ENCODE measurements around the gene PBX3.
A peak's percentile ranks its signal among the peaks of the same experiment; 100 is the strongest.

The PBX3 gene

DNA sequence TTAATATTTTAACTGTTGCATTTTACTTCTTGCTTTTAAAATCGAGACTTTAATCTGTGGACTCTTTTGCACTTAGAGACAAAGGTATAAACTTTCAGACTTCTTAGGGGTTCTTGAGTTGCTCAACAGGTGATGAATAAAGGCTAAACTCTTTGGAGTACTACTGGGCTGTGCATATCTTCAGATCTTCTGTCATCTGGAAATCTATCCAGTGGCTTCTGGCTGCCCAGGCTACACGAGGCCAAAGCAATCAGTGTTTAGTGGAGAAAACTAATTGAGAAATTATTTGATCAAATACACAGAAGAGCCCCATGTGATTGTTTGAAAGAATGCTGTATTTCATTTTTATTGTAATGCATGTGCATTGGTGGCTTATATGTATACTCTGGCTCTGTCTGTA is 146.1 kb downstream of the PBX3 start:
- H3K4me2 ChIP-seq (ENCODE audit: low read depth, low read length, poor library complexity, severe bottlenecking), result peak overlapping the region; percentile 69
- no peaks in the 10 kb centered on the region for H3K27me3 ChIP-seq (ENCODE audit: insufficient read depth, low read length, poor library complexity, severe bottlenecking)
- no peak for TF ChIP-seq EZH2phosphoT487 (IDR thresholded peaks at IDR 0.05; ENCODE audit: borderline replicate concordance)
- TF ChIP-seq, protein P1, sequence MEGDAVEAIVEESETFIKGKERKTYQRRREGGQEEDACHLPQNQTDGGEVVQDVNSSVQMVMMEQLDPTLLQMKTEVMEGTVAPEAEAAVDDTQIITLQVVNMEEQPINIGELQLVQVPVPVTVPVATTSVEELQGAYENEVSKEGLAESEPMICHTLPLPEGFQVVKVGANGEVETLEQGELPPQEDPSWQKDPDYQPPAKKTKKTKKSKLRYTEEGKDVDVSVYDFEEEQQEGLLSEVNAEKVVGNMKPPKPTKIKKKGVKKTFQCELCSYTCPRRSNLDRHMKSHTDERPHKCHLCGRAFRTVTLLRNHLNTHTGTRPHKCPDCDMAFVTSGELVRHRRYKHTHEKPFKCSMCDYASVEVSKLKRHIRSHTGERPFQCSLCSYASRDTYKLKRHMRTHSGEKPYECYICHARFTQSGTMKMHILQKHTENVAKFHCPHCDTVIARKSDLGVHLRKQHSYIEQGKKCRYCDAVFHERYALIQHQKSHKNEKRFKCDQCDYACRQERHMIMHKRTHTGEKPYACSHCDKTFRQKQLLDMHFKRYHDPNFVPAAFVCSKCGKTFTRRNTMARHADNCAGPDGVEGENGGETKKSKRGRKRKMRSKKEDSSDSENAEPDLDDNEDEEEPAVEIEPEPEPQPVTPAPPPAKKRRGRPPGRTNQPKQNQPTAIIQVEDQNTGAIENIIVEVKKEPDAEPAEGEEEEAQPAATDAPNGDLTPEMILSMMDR (conservative IDR thresholded peaks at IDR 0.05; ENCODE audit: low read length), result no peak
- no peaks in the 10 kb centered on the region for H3K9me2 ChIP-seq (replicated peaks; ENCODE audit: low read depth, low read length)
- H3K36me3 ChIP-seq (ENCODE audit: insufficient read depth, low read length), result no peaks in the 10 kb centered on the region
- H3K9ac ChIP-seq (ENCODE audit: low read depth, low read length, poor library complexity, severe bottlenecking), result peak overlapping the region; percentile 4
- H3K4me1 ChIP-seq (ENCODE audit: insufficient read depth, low read length, poor library complexity, severe bottlenecking), result peaks cover 90% of the 10 kb centered on the region
- no peak overlapping the region for H2AFZ ChIP-seq (ENCODE audit: low read length)
- H4K20me1 ChIP-seq (ENCODE audit: insufficient read depth, low read length, poor library complexity, severe bottlenecking), result peaks cover 53% of the 10 kb centered on the region
- H3K79me2 ChIP-seq (ENCODE audit: insufficient read depth, low read length), result peaks cover 87% of the 10 kb centered on the region
- peak overlapping the region; percentile 14 for H3K4me3 ChIP-seq (ENCODE audit: low read length, poor library complexity, severe bottlenecking)
- H3F3A ChIP-seq (ENCODE audit: low read depth), result peaks cover 4% of the 10 kb centered on the region
- no peaks in the 10 kb centered on the region for H3K9me3 ChIP-seq (ENCODE audit: insufficient read depth, low read depth, low read length)

DNA sequence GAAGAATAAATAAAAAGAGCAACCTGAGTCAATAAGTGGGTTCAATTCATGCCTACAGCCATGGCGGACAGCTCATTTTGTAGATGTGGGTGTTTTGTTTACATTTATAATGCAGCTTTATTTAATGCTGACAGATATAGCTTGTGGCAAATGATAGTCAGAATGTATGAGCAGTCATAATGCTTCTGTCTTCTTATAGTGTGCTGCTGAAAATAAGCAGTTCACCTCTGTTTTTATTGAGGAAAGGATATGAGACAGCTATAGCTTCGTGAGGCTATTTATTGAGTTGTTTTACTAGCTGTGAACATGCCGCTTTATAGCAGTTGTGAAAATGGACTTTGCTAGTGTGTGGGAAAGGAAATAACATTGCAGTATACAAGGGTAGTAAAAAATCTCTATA is 147.4 kb downstream of the PBX3 start:
- no peak overlapping the region for H3K9ac ChIP-seq (ENCODE audit: low read depth, low read length, poor library complexity, severe bottlenecking)
- no peak overlapping the region for H2AFZ ChIP-seq (ENCODE audit: low read length)
- peak; percentile 89 for TF ChIP-seq EZH2phosphoT487 (IDR thresholded peaks at IDR 0.05; ENCODE audit: borderline replicate concordance)
- TF ChIP-seq, protein P1 (conservative IDR thresholded peaks at IDR 0.05; ENCODE audit: low read length), result no peak
- H3K4me2 ChIP-seq (ENCODE audit: low read depth, low read length, poor library complexity, severe bottlenecking), result peak overlapping the region; percentile 69
- peaks cover 82% of the 10 kb centered on the region for H3K4me1 ChIP-seq (ENCODE audit: insufficient read depth, low read length, poor library complexity, severe bottlenecking)
- H3K27me3 ChIP-seq (ENCODE audit: insufficient read depth, low read length, poor library complexity, severe bottlenecking), result no peaks in the 10 kb centered on the region
- H3K36me3 ChIP-seq (ENCODE audit: insufficient read depth, low read length), result no peaks in the 10 kb centered on the region
- H3K79me2 ChIP-seq (ENCODE audit: insufficient read depth, low read length), result peaks cover 84% of the 10 kb centered on the region
- H4K20me1 ChIP-seq (ENCODE audit: insufficient read depth, low read length, poor library complexity, severe bottlenecking), result peaks cover 53% of the 10 kb centered on the region
- no peaks in the 10 kb centered on the region for H3K9me3 ChIP-seq (ENCODE audit: insufficient read depth, low read depth, low read length)
- peak overlapping the region; percentile 47 for H3K4me3 ChIP-seq (ENCODE audit: low read length, poor library complexity, severe bottlenecking)
- peaks cover 4% of the 10 kb centered on the region; the same call in 1 of the 2 replicates for H3F3A ChIP-seq (ENCODE audit: low read depth)
- H3K9me2 ChIP-seq (replicated peaks; ENCODE audit: low read depth, low read length), result no peaks in the 10 kb centered on the region

DNA sequence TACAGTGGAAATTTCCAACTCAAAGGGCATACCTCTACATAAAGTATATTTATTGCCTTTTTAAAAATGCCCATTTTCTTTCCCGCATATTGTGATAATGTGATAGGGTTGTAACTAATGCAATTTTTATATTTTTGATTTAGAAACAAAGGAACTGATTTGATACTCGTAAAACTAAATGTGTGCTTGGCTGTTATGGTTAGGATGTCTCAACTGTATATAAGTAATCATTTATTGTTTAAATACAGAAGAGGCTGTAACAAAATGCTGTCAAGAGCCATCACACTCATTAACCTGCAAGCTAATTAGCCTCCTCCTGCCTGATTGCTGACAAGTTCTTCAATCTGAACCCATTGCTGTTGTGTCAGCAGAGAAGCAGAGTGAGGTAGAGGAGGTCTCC is 149.2 kb downstream of the PBX3 start:
- Histone ChIP-seq H3K4me2 (ENCODE audit: low read depth, low read length, poor library complexity, severe bottlenecking) (peak overlapping the region; percentile 69), H3F3A (ENCODE audit: low read depth) (peaks cover 4% of the 10 kb centered on the region; the same call in 1 of the 2 replicates), H3K9ac (ENCODE audit: low read depth, low read length, poor library complexity, severe bottlenecking) (no peak overlapping the region), H3K4me3 (ENCODE audit: low read length, poor library complexity, severe bottlenecking) (no peak overlapping the region), H3K27me3 (ENCODE audit: insufficient read depth, low read length, poor library complexity, severe bottlenecking) (no peaks in the 10 kb centered on the region), H3K9me2 (replicated peaks; ENCODE audit: low read depth, low read length) (no peaks in the 10 kb centered on the region), H3K36me3 (ENCODE audit: insufficient read depth, low read length) (no peaks in the 10 kb centered on the region), H3K4me1 (ENCODE audit: insufficient read depth, low read length, poor library complexity, severe bottlenecking) (peaks cover 84% of the 10 kb centered on the region), H3K79me2 (ENCODE audit: insufficient read depth, low read length) (peaks cover 85% of the 10 kb centered on the region), H4K20me1 (ENCODE audit: insufficient read depth, low read length, poor library complexity, severe bottlenecking) (peaks cover 47% of the 10 kb centered on the region), H3K9me3 (ENCODE audit: insufficient read depth, low read depth, low read length) (no peaks in the 10 kb centered on the region), H2AFZ (ENCODE audit: low read length) (no peak overlapping the region)
- TF ChIP-seq, protein P1 (conservative IDR thresholded peaks at IDR 0.05; ENCODE audit: low read length), result no peak
- no peak for TF ChIP-seq EZH2phosphoT487 (IDR thresholded peaks at IDR 0.05; ENCODE audit: borderline replicate concordance)
